B cell (primary cell): Measurements from ENCODE around the gene PHF8. TPM values are rescaled to one million over a fixed set of nuclear protein-coding genes. Genes with fewer than 3 reads are reported as not detected.

ENCODE experiments used
- ATAC-seq: fragments of 200-7000 bp; cut with Tn5 transposase; one replicate; pipeline ENCODE4 v1.10.0; 2021; ENCODE audit warnings: low read depth, mild to moderate bottlenecking, moderate number of reproducible peaks, moderate library complexity
- CTCF ChIA-PET: fragments of 350-600 bp; sonication (Branson Sonifier 250); formaldehyde crosslinking; loops from one replicate; lab custom pipeline; 2021; ENCODE audit warnings: antibody characterized with exemption, inconsistent platforms; lab: Charles Lee
- POLR2A ChIA-PET: fragments of 350-600 bp; sonication (Branson Sonifier 250); formaldehyde crosslinking; loops from one replicate; lab custom pipeline; 2021; ENCODE audit warnings: antibody characterized with exemption; lab: Charles Lee
- DNase-seq: peaks from one replicate; pipeline ENCODE4 v3.0.0; 2013
- H2AFZ ChIP-seq: 2 replicates; pipeline ENCODE4 v1.6.1; 2012; ENCODE audit warnings: mild to moderate bottlenecking, low read depth, low read length; ENCODE audit not compliant: insufficient read depth, poor library complexity, severe bottlenecking
- H3K27ac ChIP-seq, 2 donors: 1 replicate in 1 of 2; 2 replicates in 1 of 2; pipeline ENCODE4 v1.5.1; 2012 to 2013; ENCODE audit warnings: low read length in 2 of 2, mild to moderate bottlenecking in 2 of 2, moderate library complexity in 1 of 2
- H3K27me3 ChIP-seq, 4 experiments: fragments of 200-600 bp in 1 of 4; sonication (generic) in 1 of 4; replicated peaks in 1 of 4; 1 replicate in 2 of 4; 2 replicates in 2 of 4; pipeline versions ENCODE4 v1.6.1 to v1.7.0; 2013 to 2016; ENCODE audit warnings: low read length in 3 of 4, mild to moderate bottlenecking in 2 of 4, mixed read lengths in 1 of 4, moderate library complexity in 1 of 4; ENCODE audit not compliant: insufficient read depth in 4 of 4, control insufficient read depth in 3 of 4; ENCODE audit errors: control extremely low read depth in 1 of 4
- H3K36me3 ChIP-seq, 2 experiments: replicated peaks in 1 of 2; 1 replicate in 1 of 2; 2 replicates in 1 of 2; pipeline versions ENCODE4 v1.6.1 to v1.7.1; 2013; ENCODE audit warnings: low read length in 1 of 2; ENCODE audit not compliant: insufficient read depth in 2 of 2, control insufficient read depth in 1 of 2; ENCODE audit errors: control extremely low read depth in 1 of 2, extremely low read depth in 1 of 2
- H3K4me1 ChIP-seq, 2 donors: fragments of 200-600 bp in 1 of 2; sonication (generic) in 1 of 2; 1 replicate in 1 of 2; 2 replicates in 1 of 2; pipeline versions ENCODE4 v1.5.1 to v1.6.1; 2013 to 2017; ENCODE audit warnings: low read length in 2 of 2; ENCODE audit not compliant: control insufficient read depth in 2 of 2, insufficient read depth in 2 of 2
- H3K4me2 ChIP-seq: replicated peaks from 2 replicates; pipeline ENCODE3; 2012; ENCODE audit warnings: mild to moderate bottlenecking, low read depth, low read length; ENCODE audit not compliant: poor library complexity, severe bottlenecking
- H3K4me3 ChIP-seq, 5 experiments: fragments of 200-600 bp in 1 of 5; sonication (generic) in 1 of 5; 1 replicate in 3 of 5; 2 replicates in 2 of 5; pipeline versions ENCODE4 v1.5.1 to v1.7.0; 2011 to 2016; ENCODE audit warnings: low read length in 4 of 5, mild to moderate bottlenecking in 4 of 5, low read depth in 2 of 5, control low read depth in 1 of 5, moderate library complexity in 1 of 5; ENCODE audit not compliant: insufficient read depth in 1 of 5; ENCODE audit errors: control extremely low read depth in 1 of 5, extremely low read depth in 1 of 5
- H3K79me2 ChIP-seq: fragments of 200-600 bp; sonication (generic); one replicate; pipeline ENCODE4 v1.6.0; 2016; ENCODE audit warnings: low read length; ENCODE audit not compliant: control insufficient read depth, insufficient read depth
- H3K9ac ChIP-seq: fragments of 200-600 bp; sonication (generic); 2 replicates; pipeline ENCODE4 v1.6.1; 2017; ENCODE audit warnings: mild to moderate bottlenecking, low read length, moderate library complexity
- H3K9me3 ChIP-seq, 3 donors: one replicate each; pipeline versions ENCODE4 v1.6.1 to v1.7.1; 2013; ENCODE audit warnings: low read length in 2 of 3; ENCODE audit not compliant: control insufficient read depth in 2 of 3, insufficient read depth in 1 of 3; ENCODE audit errors: control extremely low read depth in 1 of 3
- H4K20me1 ChIP-seq: 2 replicates; pipeline ENCODE4 v1.6.0; 2012; ENCODE audit warnings: mild to moderate bottlenecking, low read length; ENCODE audit not compliant: insufficient read depth, control insufficient read depth, poor library complexity, severe bottlenecking
- H3K27ac Mint-ChIP-seq: one replicate; pipeline ENCODE4 v1.8.0; 2021; ENCODE audit warnings: mixed read lengths
- H3K27me3 Mint-ChIP-seq: one replicate; pipeline ENCODE4 v1.8.0; 2021; ENCODE audit warnings: mixed read lengths
- H3K4me1 Mint-ChIP-seq: one replicate; pipeline ENCODE4 v1.8.0; 2021; ENCODE audit warnings: mixed read lengths
- H3K4me3 Mint-ChIP-seq: one replicate; pipeline ENCODE4 v1.8.0; 2021; ENCODE audit warnings: mixed read lengths
- H3K9me3 Mint-ChIP-seq: one replicate; pipeline ENCODE4 v1.8.0; 2022; ENCODE audit warnings: mixed read lengths; ENCODE audit not compliant: insufficient read depth
- CTCF ChIP-seq: fragments of 200-600 bp; IDR thresholded peaks from one replicate; pipeline ENCODE4 v1.8.0; 2022; ENCODE audit warnings: antibody characterized with exemption, mild to moderate bottlenecking
- EZH2 ChIP-seq: IDR thresholded peaks from 2 replicates; pipeline ENCODE4 v1.6.1; 2012; ENCODE audit warnings: borderline replicate concordance, low read depth, mild to moderate bottlenecking, moderate library complexity, low read length; ENCODE audit not compliant: insufficient read depth, poor library complexity, severe bottlenecking
- WGBS: methylation state at CpG from one replicate; pipeline ENCODE4 v1.1.5; 2013; ENCODE audit warnings: missing lambda C conversion rate; ENCODE audit not compliant: insufficient coverage; 5-methylcytosine and 5-hydroxymethylcytosine counted together
- intact Hi-C: fragments of 100-400 bp; cut with micrococcal nuclease; formaldehyde crosslinking; loops from one replicate; pipeline ENCODE4 v1.10.0; 2022
- polyA plus RNA-seq: library from polyadenylated mRNA; depleted of rRNA; stranded (reverse); fragments of >200 nt; gene quantifications from 2 replicates; pipeline ENCODE4 v1.2.3, GENCODE V29; 2012
- total RNA-seq, 2 donors: library from RNA; stranded (reverse); fragments of 120-200 nt in 1 of 2; gene quantifications; 1 replicate in 1 of 2; 2 replicates in 1 of 2; pipeline versions ENCODE4 v1.2.3 to v1.2.4, GENCODE V29; 2013 to 2022

PHF8 gene
- total and polyA plus RNA-seq, 2 donors (not counting 1 experiment from before 2014, with no cell fraction given): 21.4 to 73.2 TPM

- H3K9me3 ChIP-seq: no peaks in the 10 kb centered on the region
- CTCF ChIA-PET: no interaction called here
- no peaks in the 10 kb centered on the region for H3K4me1 Mint-ChIP-seq
Measured at GRCh38 chrX:53950130-53950733, 94.0 kb downstream of the PHF8 start.

DNA sequence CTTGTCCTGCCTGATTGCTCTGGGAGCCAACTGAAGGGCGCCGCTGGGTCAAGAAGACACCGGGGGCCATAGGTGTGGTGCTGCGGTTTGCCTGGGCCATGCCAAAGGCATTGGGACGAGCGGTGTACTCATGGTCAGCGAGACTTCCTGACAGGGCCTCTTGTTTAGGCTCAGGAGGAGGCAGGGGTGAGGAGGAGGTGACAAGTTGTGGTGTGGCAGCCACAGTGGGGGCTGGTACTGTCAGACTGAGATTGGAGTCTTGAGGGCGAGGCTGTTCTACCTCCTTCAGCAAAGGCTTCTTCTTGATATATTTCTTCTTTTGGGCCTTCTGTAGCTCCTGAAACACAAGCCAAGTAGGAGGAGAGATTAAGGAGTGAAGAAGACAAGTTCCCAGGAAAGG, 104.1 kb downstream of the PHF8 start:
- WGBS: 100% methylated on average over 2 of the region's 8 CpGs
- H3K27ac ChIP-seq: no peak overlapping the region
- CTCF ChIA-PET: no interaction called here
- H3K9me3 ChIP-seq: no peaks in the 10 kb centered on the region
- no peaks in the 10 kb centered on the region for H3K4me1 Mint-ChIP-seq
- H3K4me2 ChIP-seq: no peak overlapping the region
- H3K9ac ChIP-seq: no peak overlapping the region
- no peaks in the 10 kb centered on the region for H3K27me3 ChIP-seq
- no peaks in the 10 kb centered on the region for H4K20me1 ChIP-seq
- no peak overlapping the region for H3K4me3 ChIP-seq
- no peak overlapping the region for H3K27ac Mint-ChIP-seq
- no peak overlapping the region for H3K4me3 Mint-ChIP-seq
- no peak overlapping the region for H2AFZ ChIP-seq
- intact Hi-C loops: no loop called here
- POLR2A ChIA-PET: no interaction called here
- no peaks in the 10 kb centered on the region for H3K27me3 Mint-ChIP-seq
- DNase-seq (no peak), ATAC-seq (no peak)
- peaks cover 2 to 49% of the 10 kb centered on the region in 2 experiments for H3K36me3 ChIP-seq
- no peaks in the 10 kb centered on the region for H3K9me3 Mint-ChIP-seq
- H3K4me1 ChIP-seq: no peaks in the 10 kb centered on the region
- TF ChIP-seq EZH2 (no peak), CTCF (no peak)
- H3K79me2 ChIP-seq: no peaks in the 10 kb centered on the region

More at GRCh38 chrX:53950130-53950733, 94.0 kb downstream of the PHF8 start:
- intact Hi-C loops: no loop called here
- ATAC-seq (no peak), DNase-seq (no peak)
- Histone ChIP-seq H3K4me3 (no peak overlapping the region), H3K4me2 (no peak overlapping the region), H3K4me1 (no peaks in the 10 kb centered on the region), H3K36me3 (peaks cover 0 to 16% of the 10 kb centered on the region in 2 experiments), H4K20me1 (no peaks in the 10 kb centered on the region), H3K27ac (no peak overlapping the region), H3K79me2 (no peaks in the 10 kb centered on the region), H3K27me3 (no peaks in the 10 kb centered on the region), H2AFZ (no peak overlapping the region), H3K9ac (no peak overlapping the region)
- TF ChIP-seq CTCF: no peak
- no peak for TF ChIP-seq EZH2
- POLR2A ChIA-PET: no interaction called here
- 100% methylated on average over 2 of the region's 3 CpGs for WGBS
- Mint-ChIP-seq H3K9me3 (no peaks in the 10 kb centered on the region), H3K27me3 (no peaks in the 10 kb centered on the region), H3K4me3 (no peak overlapping the region), H3K27ac (no peak overlapping the region)
